NCI-H510A (cell line): ENCODE measurements around the gene TMOD1.

ENCODE experiments used
- DNase-seq: peaks from one replicate; lab custom pipeline; 2025; lab: John Stamatoyannopoulos, UW

The TMOD1 gene

GRCh38 chr9:97548819-97549540, 47.5 kb downstream of the TMOD1 start:
- no peak for DNase-seq

- DNase-seq = no peak
Observed at GRCh38 chr9:97550386-97550785, 48.9 kb downstream of the TMOD1 start.

DNA sequence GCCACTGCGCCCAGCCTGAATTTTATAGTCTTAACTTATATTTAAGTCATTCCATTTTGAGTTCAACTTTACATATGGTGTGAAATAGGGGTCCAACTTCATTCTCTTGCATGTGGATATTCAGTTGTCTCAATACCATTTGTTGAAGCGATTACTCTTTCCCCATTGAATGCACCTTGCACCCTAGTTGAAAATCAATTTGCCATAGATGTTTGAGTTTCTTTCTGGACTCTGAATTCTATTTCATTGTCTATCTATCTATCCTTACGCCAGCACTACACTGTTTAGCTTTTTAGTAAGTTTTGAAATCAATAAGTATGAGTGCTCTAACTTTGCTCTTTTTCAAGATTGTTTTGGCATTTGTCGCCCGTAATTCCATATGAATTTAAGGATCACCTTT, 49.8 kb downstream of the TMOD1 start:
- DNase-seq = no peak

- DNase-seq = no peak
Observed at GRCh38 chr9:97553141-97553540, 51.7 kb downstream of the TMOD1 start.

GRCh38 chr9:97553841-97554240, 52.4 kb downstream of the TMOD1 start:
- no peak for DNase-seq

GRCh38 chr9:97554566-97555075, 53.2 kb downstream of the TMOD1 start:
- DNase-seq = no peak

- no peak for DNase-seq
Observed at GRCh38 chr9:97555164-97555563, 53.7 kb downstream of the TMOD1 start.

DNA sequence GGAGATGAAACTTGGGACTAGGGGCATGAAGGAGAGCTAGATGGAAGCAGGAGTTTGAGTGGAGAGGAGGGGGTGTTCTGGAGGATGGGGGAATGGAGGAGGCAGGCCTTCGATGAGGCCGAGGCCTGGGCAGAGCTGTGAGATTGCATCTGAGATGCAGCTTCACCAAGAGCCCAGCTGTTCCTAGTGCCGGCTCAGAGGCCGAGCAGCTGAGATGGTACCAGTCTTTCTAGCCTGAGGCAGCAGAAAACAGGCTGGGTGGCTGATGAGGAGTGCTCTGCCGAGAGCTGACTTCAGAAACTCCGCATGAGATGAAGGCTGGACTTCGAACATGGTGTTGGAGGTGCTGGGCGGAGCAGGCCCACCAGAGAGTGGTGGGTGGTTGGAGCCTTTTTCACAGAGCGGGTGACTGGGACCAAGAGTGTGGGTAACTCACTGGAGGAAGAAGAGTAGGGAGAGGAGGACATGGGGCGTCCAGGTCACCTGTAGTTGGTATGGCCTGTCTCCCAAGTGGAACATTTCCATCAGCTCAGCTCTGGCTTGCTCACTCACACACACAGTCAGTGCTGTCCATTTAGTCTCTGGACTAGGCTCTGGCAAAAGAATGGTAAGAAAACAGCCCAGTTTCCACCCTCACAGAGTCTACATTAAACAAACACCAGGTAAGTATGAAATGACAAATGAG, 54.7 kb downstream of the TMOD1 start:
- no peak for DNase-seq

DNA sequence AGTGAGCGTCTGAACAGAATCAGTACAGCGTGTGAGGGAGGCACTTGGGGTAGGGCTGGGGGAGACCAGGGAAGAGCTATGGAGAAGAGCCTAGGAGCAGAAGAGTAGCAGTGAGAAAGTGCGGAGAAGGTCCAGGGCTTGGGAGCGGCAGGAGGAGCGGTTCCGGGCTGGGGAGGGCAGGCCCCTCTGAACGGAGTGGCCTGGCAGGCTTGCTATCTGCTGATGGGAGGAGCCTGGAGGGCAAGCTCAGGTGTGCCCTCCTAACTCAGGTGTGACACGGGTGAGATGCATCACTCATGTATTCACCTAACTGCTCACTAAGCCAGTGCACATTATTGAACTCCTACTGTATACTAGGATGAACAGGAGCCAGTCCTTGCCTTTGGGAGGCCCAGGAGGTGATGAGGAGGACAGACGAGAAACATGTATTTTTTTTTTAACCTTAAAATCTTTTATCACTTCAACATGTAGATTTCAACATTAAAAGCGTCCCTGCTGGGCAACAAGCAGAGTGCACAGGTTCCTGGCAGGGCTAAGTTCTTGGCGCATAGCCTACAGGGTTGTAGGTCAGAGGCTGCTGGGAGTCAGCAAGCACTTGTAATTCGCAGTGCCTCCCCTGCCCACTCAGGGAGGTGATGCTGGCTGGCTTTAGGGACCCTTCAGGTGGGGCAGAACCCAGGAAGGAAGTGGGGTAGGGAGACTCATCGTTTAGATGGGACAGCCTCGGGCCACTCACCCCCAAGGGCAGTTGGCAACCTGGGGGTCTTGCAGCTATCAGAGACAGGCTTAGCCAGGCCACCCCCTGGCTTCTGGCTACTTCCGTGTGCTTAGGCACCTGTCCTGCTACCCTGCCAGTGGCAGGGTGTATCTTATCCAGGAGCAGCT, 55.5 kb downstream of the TMOD1 start:
- DNase-seq = no peak

DNA sequence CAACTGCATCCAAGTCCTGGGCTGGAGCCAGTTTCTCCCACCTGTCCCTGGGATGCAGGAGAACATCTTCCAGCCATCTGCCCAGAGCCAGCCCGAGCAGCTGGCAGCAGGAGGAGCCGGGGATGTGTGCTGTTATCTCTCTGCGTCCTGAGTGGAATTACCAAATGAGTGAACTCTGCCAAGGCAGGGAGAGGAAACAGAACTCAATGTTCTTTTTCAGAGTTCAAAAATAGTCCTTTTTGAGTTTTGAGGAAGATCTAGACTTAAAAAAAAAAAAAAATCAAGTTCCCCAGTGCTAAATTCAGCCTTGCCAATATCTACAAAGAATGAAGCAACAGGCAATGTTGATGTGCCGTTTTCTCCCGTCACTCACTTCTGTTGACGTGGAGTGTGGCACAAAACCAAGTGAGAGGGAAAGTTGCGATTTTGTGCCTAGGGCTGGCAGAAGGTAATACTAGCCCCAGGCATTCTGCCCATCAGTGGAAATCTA, 56.2 kb downstream of the TMOD1 start:
- DNase-seq = no peak

- no peak for DNase-seq
Observed at GRCh38 chr9:97558701-97559101, 57.2 kb downstream of the TMOD1 start.

DNA sequence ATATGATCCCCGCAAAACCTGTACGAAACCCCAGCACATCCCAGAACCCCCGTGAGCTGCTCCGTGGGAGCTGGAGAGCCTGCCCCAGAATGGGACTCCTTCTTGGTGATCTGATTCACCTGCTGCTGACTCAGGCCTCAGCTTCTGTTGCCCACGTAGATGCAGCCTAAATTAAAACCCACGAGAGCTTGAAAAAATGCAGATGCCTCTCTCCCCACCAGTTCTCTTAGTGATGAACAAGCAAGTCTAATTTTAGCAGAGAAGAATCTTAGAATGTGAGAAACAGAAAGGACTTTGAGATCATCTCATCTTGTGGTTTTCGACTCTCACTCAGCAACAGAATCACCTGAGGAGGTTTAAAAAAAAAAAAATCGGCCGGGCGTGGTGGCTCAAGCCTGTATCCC, 57.6 kb downstream of the TMOD1 start:
- DNase-seq = no peak

DNA sequence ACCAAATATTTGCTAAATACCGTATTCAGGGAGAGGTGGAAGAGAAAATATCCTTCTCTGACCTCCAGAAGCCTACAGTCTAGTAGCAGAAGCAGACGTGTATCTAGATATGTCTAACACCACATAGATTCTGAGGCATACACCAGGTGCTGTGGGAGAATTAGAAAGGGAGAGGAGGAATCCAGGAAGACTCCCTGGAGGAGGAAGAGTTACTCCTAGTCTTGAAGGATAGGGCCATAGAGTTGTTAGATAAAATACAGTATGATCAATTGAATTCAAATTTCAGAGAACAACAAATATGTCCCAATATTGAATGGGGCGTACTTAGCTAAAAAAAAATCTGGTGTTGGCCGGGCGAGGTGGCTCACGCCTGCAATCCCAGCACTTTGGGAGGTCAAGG, 58.7 kb downstream of the TMOD1 start:
- no peak for DNase-seq

DNA sequence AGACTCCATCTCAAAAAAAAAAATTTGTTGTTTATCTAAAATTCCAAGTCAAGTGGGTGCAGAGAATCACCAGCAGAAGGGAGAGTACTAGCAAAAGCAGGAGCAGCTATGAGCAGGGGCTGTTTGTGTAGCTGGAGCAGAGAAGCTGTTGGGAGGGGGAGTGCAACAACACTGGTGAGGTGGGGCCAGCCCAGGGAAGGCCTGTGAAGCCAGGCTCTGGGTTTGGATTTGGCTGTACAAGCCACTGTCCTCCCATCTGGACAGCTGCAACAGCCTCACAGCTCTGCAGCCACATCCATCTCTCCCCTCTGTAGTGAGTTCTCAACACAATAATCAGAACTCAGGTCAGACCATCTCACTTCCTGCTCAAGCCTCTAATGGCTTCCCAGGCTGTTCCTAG, 59.4 kb downstream of the TMOD1 start:
- no peak for DNase-seq

DNA sequence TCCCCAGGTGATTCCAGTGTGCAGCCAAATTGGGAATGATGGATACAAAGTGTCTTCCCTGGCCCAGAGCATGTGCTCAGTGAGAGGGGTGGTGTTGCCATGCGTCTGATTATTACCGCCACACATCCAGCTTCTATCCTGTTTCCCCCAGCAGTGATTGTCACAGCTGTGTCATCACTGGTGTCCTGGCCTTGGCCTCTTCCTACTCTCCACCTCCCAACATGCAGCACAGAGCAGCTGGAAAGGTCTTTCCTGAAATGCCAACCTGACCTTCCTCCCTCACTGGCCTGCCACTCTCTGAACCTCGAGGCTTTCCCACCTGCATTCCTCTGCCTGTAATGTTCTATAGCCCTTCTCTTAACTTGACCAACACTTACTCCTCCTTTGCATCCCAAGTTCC, 60.0 kb downstream of the TMOD1 start:
- DNase-seq = no peak

DNA sequence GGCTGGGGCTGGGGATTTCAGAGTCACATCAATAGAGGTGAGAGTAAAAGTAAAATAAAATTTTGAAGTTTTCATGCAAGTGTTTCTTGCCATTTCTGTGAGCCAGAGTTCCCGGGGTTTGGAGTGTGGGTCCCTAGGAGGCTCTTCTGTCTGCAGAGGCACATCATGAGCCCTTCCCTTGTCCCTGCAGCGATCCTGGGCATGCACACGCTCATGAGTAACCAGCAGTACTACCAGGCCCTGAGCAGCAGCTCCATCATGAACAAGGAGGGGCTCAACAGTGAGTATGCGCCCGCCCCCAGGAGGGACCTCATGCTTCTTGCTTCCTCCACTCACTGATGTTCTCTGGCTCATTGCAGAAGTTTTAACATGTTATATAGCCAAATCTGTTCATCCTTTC, 61.1 kb downstream of the TMOD1 start:
- DNase-seq = no peak

DNA sequence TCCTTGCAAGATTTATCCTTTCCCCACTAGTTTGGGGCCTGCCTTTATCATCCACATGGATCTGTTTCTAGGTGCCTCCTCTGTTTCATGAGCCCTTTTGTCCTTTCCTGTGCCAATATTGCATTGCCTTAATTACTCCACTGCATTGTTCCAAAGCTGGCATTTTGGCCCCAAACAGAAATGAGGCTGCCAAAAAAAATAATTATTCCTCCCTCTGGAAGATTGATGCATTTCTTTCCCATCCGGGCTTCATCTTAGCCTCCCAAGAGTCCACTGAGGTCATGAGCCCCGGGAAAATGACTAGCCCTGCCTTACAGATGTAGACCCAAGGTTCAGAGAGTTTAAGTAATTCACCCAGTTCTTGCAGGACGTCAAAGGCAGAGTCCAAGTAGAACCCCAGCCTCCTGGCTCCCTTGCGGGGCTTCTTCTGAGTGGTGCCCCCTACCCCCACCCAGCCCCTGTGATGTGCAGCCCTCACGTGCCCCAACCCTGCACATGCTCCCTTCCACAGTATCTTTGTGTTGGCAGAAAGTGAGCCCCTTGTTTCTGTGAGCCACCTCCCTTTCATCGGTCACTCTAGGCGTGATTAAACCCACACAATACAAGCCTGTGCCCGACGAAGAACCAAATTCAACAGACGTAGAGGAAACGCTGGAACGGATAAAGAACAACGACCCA, 62.1 kb downstream of the TMOD1 start:
- DNase-seq = no peak

GRCh38 chr9:97564291-97565175, 63.1 kb downstream of the TMOD1 start:
- no peak for DNase-seq

- no peak for DNase-seq
Observed at GRCh38 chr9:97565262-97565661, 63.8 kb downstream of the TMOD1 start.

GRCh38 chr9:97567182-97567893, 65.9 kb downstream of the TMOD1 start:
- no peak for DNase-seq
